K562 (cell line): ENCODE measurements around the gene FHIT. TPM values are rescaled to one million over a fixed set of nuclear protein-coding genes. Genes with fewer than 3 reads are reported as not detected.
A peak's percentile ranks its signal among the peaks of the same experiment; 100 is the strongest.

Experiments used
- CBX3 ChIP-seq, 2 experiments: IDR thresholded peaks; 1 replicate in 1 of 2; 2 replicates in 1 of 2; pipeline ENCODE4 v1.6.1; 2012; ENCODE audit warnings: inconsistent platforms in 2 of 2, low read length in 2 of 2, borderline replicate concordance in 1 of 2, control low read depth in 1 of 2
- CSDE1 ChIP-seq, 2 experiments: fragments of 450-650 bp; IDR thresholded peaks; 2 replicates each; pipeline ENCODE4 v1.6.1; 2016; ENCODE audit warnings: mild to moderate bottlenecking in 1 of 2
- NFXL1 ChIP-seq: fragments of 450-650 bp; formaldehyde crosslinking; IDR thresholded peaks from 2 replicates; pipeline ENCODE4 v1.4.0; 2021; ENCODE audit warnings: mild to moderate bottlenecking
- ZNF224 ChIP-seq: sonication (generic); formaldehyde crosslinking; IDR thresholded peaks from 2 replicates; pipeline ENCODE4 v1.8.0; 2022; ENCODE audit warnings: mild to moderate bottlenecking, missing genetic modification reagents
- ZNF274 ChIP-seq: IDR thresholded peaks from 2 replicates; pipeline ENCODE4 v1.6.1; 2011; ENCODE audit warnings: low read depth, mild to moderate bottlenecking, low read length, moderate library complexity, borderline replicate concordance
- polyA plus RNA-seq, 8 experiments: library from polyadenylated mRNA; depleted of rRNA in 4 of 8; stranded (reverse) in 5 of 8; unstranded in 3 of 8; fragments of >200 nt; fragmentation: Nextera tagmentation in 2 of 8; fragmentation: Illumina TruSeq in 1 of 8; extraction: Ambion mirVana in 2 of 8; extraction: Trizol in 1 of 8; gene quantifications; 2 replicates each; pipeline versions ENCODE4 v1.2.1 to v1.2.3, GENCODE V29; 2011 to 2014; ENCODE audit warnings: inconsistent platforms in 1 of 8, missing spikeins in 1 of 8
- total RNA-seq, 7 experiments: library from RNA; depleted of rRNA in 6 of 7; stranded (reverse); fragments of >200 nt in 6 of 7; fragmentation: Illumina TruSeq in 2 of 7; extraction: Trizol in 2 of 7; gene quantifications; 2 replicates each; pipeline versions ENCODE4 v1.2.1 to v1.2.3, GENCODE V29; 2011 to 2021; ENCODE audit warnings: low replicate concordance in 1 of 7
- TF ChIP-seq, protein P1 (sequence below): fragments of 450-650 bp; conservative IDR thresholded peaks from 2 replicates; pipeline ENCODE4 v1.6.1; 2016; ENCODE audit warnings: missing genetic modification characterization, low read depth, mild to moderate bottlenecking, control low read depth, missing compliant biosample characterization
- TF ChIP-seq, protein P2 (sequence below): fragments of 450-650 bp; IDR thresholded peaks from 2 replicates; pipeline ENCODE4 v1.6.1; 2016; ENCODE audit warnings: mild to moderate bottlenecking, moderate library complexity
- TF ChIP-seq, protein P3 (sequence below): fragments of 250-450 bp; sonication (Bioruptor Pico); IDR thresholded peaks from 2 replicates; pipeline ENCODE4 v1.8.0; 2021; ENCODE audit warnings: mild to moderate bottlenecking, moderate library complexity
- TF ChIP-seq, protein P4 (sequence below): sonication (generic); formaldehyde crosslinking; IDR thresholded peaks from 2 replicates; pipeline ENCODE4 v1.8.1; 2023; ENCODE audit warnings: mild to moderate bottlenecking, missing genetic modification reagents

The FHIT gene
- total and polyA plus RNA-seq, 9 of the 15 experiments (the other 6 are each of a cell fraction or from before 2014, with no cell fraction given): 1.7 to 9.1 (median 4.3) TPM

DNA sequence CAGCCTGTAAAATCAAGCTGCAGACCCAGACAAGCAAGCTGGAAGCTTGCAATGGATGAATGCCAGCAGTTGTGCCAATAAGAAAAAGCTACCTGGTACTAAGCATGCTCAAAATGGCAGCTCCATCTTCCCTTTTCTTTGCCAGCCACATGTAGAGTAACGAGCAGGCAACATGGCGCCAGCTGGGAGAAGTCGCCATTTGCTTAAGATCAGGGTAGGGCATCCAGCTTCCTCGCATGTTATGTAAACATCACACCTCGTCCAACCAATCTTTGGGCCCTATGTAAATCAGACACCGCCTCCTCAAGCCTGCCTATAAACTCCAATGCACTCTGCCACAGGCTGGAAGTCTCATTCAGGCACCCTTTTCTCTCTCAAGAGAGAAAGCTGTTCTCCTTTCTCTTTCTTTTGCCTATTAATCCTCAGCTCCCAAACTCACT lies 973.9 kb downstream of the FHIT start (continued):
- TF ChIP-seq ZNF224 (CRISPR knock-in tag) (no peak), NFXL1 (CRISPR knock-in tag) (no peak), CSDE1 (IDR thresholded peaks at IDR 0.05) (peak in 1 of 2 experiments; percentile 24; a peak in 1 of 4 replicates), ZNF274 (no peak), CBX3 (IDR thresholded peaks at IDR 0.05; ENCODE audit: borderline replicate concordance in 1 of 2, low read length in 2 of 2) (peak in 1 of 2 experiments; percentile 89; a peak in 1 of 3 replicates)
- TF ChIP-seq, protein P1, sequence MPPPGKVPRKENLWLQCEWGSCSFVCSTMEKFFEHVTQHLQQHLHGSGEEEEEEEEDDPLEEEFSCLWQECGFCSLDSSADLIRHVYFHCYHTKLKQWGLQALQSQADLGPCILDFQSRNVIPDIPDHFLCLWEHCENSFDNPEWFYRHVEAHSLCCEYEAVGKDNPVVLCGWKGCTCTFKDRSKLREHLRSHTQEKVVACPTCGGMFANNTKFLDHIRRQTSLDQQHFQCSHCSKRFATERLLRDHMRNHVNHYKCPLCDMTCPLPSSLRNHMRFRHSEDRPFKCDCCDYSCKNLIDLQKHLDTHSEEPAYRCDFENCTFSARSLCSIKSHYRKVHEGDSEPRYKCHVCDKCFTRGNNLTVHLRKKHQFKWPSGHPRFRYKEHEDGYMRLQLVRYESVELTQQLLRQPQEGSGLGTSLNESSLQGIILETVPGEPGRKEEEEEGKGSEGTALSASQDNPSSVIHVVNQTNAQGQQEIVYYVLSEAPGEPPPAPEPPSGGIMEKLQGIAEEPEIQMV (tag): no peak
- TF ChIP-seq, protein P2, sequence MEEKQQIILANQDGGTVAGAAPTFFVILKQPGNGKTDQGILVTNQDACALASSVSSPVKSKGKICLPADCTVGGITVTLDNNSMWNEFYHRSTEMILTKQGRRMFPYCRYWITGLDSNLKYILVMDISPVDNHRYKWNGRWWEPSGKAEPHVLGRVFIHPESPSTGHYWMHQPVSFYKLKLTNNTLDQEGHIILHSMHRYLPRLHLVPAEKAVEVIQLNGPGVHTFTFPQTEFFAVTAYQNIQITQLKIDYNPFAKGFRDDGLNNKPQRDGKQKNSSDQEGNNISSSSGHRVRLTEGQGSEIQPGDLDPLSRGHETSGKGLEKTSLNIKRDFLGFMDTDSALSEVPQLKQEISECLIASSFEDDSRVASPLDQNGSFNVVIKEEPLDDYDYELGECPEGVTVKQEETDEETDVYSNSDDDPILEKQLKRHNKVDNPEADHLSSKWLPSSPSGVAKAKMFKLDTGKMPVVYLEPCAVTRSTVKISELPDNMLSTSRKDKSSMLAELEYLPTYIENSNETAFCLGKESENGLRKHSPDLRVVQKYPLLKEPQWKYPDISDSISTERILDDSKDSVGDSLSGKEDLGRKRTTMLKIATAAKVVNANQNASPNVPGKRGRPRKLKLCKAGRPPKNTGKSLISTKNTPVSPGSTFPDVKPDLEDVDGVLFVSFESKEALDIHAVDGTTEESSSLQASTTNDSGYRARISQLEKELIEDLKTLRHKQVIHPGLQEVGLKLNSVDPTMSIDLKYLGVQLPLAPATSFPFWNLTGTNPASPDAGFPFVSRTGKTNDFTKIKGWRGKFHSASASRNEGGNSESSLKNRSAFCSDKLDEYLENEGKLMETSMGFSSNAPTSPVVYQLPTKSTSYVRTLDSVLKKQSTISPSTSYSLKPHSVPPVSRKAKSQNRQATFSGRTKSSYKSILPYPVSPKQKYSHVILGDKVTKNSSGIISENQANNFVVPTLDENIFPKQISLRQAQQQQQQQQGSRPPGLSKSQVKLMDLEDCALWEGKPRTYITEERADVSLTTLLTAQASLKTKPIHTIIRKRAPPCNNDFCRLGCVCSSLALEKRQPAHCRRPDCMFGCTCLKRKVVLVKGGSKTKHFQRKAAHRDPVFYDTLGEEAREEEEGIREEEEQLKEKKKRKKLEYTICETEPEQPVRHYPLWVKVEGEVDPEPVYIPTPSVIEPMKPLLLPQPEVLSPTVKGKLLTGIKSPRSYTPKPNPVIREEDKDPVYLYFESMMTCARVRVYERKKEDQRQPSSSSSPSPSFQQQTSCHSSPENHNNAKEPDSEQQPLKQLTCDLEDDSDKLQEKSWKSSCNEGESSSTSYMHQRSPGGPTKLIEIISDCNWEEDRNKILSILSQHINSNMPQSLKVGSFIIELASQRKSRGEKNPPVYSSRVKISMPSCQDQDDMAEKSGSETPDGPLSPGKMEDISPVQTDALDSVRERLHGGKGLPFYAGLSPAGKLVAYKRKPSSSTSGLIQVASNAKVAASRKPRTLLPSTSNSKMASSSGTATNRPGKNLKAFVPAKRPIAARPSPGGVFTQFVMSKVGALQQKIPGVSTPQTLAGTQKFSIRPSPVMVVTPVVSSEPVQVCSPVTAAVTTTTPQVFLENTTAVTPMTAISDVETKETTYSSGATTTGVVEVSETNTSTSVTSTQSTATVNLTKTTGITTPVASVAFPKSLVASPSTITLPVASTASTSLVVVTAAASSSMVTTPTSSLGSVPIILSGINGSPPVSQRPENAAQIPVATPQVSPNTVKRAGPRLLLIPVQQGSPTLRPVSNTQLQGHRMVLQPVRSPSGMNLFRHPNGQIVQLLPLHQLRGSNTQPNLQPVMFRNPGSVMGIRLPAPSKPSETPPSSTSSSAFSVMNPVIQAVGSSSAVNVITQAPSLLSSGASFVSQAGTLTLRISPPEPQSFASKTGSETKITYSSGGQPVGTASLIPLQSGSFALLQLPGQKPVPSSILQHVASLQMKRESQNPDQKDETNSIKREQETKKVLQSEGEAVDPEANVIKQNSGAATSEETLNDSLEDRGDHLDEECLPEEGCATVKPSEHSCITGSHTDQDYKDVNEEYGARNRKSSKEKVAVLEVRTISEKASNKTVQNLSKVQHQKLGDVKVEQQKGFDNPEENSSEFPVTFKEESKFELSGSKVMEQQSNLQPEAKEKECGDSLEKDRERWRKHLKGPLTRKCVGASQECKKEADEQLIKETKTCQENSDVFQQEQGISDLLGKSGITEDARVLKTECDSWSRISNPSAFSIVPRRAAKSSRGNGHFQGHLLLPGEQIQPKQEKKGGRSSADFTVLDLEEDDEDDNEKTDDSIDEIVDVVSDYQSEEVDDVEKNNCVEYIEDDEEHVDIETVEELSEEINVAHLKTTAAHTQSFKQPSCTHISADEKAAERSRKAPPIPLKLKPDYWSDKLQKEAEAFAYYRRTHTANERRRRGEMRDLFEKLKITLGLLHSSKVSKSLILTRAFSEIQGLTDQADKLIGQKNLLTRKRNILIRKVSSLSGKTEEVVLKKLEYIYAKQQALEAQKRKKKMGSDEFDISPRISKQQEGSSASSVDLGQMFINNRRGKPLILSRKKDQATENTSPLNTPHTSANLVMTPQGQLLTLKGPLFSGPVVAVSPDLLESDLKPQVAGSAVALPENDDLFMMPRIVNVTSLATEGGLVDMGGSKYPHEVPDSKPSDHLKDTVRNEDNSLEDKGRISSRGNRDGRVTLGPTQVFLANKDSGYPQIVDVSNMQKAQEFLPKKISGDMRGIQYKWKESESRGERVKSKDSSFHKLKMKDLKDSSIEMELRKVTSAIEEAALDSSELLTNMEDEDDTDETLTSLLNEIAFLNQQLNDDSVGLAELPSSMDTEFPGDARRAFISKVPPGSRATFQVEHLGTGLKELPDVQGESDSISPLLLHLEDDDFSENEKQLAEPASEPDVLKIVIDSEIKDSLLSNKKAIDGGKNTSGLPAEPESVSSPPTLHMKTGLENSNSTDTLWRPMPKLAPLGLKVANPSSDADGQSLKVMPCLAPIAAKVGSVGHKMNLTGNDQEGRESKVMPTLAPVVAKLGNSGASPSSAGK: peak; percentile 83
- TF ChIP-seq, protein P3, sequence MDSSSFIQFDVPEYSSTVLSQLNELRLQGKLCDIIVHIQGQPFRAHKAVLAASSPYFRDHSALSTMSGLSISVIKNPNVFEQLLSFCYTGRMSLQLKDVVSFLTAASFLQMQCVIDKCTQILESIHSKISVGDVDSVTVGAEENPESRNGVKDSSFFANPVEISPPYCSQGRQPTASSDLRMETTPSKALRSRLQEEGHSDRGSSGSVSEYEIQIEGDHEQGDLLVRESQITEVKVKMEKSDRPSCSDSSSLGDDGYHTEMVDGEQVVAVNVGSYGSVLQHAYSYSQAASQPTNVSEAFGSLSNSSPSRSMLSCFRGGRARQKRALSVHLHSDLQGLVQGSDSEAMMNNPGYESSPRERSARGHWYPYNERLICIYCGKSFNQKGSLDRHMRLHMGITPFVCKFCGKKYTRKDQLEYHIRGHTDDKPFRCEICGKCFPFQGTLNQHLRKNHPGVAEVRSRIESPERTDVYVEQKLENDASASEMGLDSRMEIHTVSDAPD: no peak
- TF ChIP-seq, protein P4, sequence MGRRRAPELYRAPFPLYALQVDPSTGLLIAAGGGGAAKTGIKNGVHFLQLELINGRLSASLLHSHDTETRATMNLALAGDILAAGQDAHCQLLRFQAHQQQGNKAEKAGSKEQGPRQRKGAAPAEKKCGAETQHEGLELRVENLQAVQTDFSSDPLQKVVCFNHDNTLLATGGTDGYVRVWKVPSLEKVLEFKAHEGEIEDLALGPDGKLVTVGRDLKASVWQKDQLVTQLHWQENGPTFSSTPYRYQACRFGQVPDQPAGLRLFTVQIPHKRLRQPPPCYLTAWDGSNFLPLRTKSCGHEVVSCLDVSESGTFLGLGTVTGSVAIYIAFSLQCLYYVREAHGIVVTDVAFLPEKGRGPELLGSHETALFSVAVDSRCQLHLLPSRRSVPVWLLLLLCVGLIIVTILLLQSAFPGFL (CRISPR knock-in tag): no peak
